COLO668 (cell line): Measurements from ENCODE around the gene PVALEF.

ENCODE experiments used
- DNase-seq: peaks from one replicate; lab custom pipeline; 2025; ENCODE audit not compliant: unreplicated experiment; lab: John Stamatoyannopoulos, UW

PVALEF gene

GRCh38 chr17:81160747-81161453 is 4.4 kb upstream of the PVALEF start:
- DNase-seq: no peak

- no peak for DNase-seq
Observed at GRCh38 chr17:81161536-81161935, 3.8 kb upstream of the PVALEF start.

DNA sequence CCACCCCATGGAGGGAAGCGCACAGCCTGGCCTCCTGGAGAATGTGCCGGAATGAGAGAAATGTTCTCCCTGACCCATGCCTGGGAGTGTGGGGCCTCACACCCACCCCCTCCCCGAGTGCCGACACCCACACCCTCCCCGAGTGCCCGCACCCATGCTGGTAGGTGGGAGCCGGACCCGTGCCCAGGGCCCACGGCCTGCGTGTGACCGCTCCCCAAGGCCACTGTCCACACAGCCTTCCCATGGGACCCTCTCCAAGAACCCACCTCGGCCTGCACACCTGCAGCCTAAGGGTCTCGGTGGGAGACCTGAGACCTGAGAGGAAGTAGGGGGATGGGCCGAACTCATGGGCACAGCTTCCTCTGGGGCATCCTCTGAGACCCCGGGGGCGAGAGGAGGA is 3.3 kb upstream of the PVALEF start:
- no peak for DNase-seq

DNA sequence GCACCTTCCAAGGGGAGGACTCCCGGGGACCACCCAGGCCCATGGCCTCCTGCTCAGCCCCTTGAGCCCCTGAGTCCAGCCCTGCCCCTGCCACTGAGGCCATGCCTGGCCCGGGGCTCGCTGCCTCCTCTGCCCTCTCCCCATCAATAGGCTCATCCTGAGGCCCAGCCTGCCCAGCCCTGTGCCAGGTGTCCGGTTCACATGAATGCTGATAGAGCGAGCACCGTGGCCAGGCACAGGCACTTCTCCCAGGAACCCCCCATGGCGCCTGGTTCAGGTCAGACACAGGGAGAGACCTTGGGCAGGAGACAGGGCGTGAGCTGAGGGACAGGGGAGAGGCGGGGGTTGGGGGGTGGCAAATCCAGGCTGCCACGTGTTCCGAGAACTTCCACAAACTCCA is 2.8 kb upstream of the PVALEF start:
- DNase-seq: peak; percentile 16

- no peak for DNase-seq
Observed at GRCh38 chr17:81163051-81163695, 2.1 kb upstream of the PVALEF start.

DNA sequence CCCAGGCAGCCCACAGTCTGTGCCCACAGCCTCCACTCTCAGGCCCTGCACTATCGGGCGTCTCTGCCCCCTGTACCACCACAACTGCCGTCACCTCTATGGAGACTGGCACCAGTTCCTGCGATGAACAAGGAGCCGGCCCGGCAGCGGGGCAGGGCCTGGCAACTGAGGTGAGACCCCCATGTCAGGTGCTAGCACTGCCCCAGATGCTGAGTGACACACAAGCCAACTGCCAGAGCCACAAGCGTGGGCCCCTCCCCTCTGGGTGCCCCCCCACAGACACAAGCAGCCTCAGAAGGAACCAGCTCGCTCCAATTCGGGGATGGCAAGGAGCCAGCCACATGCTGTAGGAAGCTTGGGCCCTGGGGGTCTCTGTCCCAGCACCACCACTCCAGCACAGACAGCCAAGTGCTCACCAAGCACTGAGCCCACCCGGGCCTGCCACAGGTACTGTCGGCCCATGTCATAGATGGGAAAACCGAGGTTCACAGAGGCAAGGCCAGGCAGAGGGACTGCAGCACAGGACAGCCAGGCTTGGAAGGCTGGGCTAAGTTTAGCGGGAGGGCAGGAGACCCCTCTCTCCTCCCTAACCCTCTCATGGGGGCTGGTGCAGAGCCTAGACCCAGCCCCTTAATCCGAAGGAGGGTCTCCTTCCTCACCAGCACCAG is 1.5 kb upstream of the PVALEF start:
- DNase-seq: no peak

- DNase-seq: peak; percentile 16
Observed at GRCh38 chr17:81164371-81165245, 699 bp upstream of the PVALEF start.

- no peak for DNase-seq
Observed at GRCh38 chr17:81166033-81166492, 756 bp downstream of the PVALEF start, which contains the start of gene AATK. Gene AATK (minus strand): TSS chr17:81166221. CDS start chr17:81165992, 229 bp downstream.

DNA sequence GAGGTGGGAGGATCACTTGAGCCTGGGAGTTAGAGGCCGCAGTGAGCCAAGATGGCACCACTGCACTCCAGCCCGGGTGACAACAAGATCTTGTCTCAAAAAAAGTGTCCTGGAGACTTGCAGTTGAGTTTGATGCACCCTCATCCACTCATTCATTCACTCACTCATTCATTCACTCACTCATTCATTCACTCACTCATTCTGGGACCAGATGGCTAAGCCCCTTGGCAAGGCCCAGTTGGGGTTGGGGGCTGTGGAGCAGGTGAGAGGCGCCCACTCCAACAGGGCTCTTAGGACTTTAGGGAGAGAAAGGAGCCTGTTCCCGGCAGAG is 1.9 kb downstream of the PVALEF start:
- no peak for DNase-seq

DNA sequence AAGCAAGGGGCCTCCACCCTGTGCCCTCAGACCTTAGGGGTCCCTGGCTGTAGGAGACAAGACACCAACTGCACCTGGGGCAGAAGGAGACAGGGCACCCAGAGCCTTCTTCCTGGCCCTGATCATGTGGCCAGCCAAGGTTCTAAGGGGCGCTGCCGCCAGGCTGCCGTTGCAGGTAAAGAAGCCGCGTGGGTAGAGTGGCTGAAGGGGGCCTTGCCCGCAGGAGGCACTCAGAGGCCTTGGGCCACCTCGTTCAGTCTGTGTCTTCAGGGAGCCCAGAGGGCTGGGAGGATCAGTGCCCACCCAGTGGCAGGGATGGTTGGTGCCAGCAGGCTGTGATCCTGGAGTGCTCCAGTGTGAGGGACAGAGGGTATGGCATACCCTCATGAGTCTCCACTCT is 2.3 kb downstream of the PVALEF start:
- no peak for DNase-seq

- DNase-seq: no peak
Observed at GRCh38 chr17:81169870-81170309, 4.6 kb downstream of the PVALEF start.

- DNase-seq: no peak
Observed at GRCh38 chr17:81170727-81171494, 5.6 kb downstream of the PVALEF start.

DNA sequence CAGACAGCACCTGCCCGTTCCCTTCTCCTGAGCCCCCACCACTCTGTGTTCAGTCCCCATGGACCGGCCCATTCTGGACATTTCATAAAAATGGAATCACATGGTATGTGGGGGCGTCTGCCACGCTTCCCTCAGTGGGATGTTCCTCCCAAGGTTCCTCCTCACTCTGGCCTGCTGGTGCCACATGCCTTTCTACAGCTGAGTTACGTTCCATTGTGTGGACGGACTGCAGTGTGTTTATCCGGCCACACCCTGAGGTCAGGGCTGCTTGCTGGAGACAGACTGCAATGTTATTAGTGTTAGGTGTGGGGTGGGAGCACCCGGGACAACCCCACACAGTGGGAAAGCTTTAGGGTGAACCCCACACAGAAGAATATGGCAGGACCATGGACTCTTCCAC is 6.6 kb downstream of the PVALEF start:
- no peak for DNase-seq

GRCh38 chr17:81173052-81173761 is 7.9 kb downstream of the PVALEF start:
- DNase-seq: no peak

DNA sequence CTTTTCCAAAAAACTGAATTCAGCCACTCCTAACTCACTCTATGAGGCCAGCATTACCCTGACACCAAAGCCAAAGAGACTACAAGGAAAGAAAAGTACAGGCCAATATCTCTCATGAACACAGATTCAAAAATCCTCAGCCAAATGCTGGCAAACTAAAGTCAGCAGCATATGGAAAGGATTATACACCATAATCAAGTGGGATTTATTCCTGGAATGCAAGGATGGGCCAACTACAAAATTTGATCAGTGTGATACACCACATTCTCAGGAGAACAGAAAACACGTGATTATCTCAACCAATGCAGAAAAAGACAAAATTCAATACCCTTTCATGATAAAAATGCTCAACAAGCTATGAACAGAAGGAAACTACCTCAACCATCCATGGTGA is 8.5 kb downstream of the PVALEF start:
- DNase-seq: no peak

GRCh38 chr17:81176666-81177065 is 11.4 kb downstream of the PVALEF start:
- no peak for DNase-seq

GRCh38 chr17:81178136-81179091 is 13.1 kb downstream of the PVALEF start:
- no peak for DNase-seq

- DNase-seq: no peak
Observed at GRCh38 chr17:81179220-81179619, 13.9 kb downstream of the PVALEF start.

DNA sequence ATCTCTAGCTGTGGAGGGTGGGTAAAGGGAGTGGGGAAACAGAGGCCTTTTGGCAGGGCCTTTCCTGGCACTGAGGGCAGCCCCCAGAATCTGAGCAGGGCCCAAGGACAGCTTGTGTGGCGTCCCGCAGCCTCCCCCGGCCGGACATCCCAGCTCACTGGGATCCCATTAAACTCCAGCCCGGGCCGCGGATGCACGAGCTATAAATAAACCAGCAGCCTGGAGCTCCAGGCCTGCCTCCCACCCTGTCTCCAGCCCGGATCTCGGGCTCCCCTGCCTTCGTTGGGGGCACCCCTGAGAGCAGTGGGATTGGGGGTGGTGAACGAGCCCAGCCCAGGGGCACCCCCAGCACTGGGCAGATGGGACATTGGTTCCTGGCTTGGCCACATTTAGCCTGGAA is 14.6 kb downstream of the PVALEF start:
- no peak for DNase-seq
